GM12872 (cell line): ENCODE data around the gene PLXNC1.

Experiments used
- CTCF ChIP-seq: IDR thresholded peaks from 3 replicates; pipeline ENCODE4 v1.5.1; 2011; ENCODE audit warnings: low read depth, mild to moderate bottlenecking, low read length, moderate library complexity; ENCODE audit not compliant: insufficient read depth

PLXNC1 gene

GRCh38 chr12:94122591-94122990 is 25.8 kb upstream of the PLXNC1 start:
- TF ChIP-seq CTCF = no peak

- TF ChIP-seq CTCF = no peak
Observed at GRCh38 chr12:94123127-94123526, 25.2 kb upstream of the PLXNC1 start.

GRCh38 chr12:94126067-94126466 is 22.3 kb upstream of the PLXNC1 start:
- no peak for TF ChIP-seq CTCF

- no peak for TF ChIP-seq CTCF
Observed at GRCh38 chr12:94127239-94128131, 20.9 kb upstream of the PLXNC1 start.

GRCh38 chr12:94128280-94128679 is 20.1 kb upstream of the PLXNC1 start:
- no peak for TF ChIP-seq CTCF

- TF ChIP-seq CTCF = peak; percentile 66
Observed at GRCh38 chr12:94133964-94134795, 14.2 kb upstream of the PLXNC1 start.

- no peak for TF ChIP-seq CTCF
Observed at GRCh38 chr12:94135896-94136295, 12.5 kb upstream of the PLXNC1 start.
